HG03558 (cell line): ENCODE results near the gene FBXO24.

Experiments used
- ATAC-seq: cut with Tn5 transposase; IDR thresholded peaks from one replicate; pipeline ENCODE4 v1.9.1; 2021; ENCODE audit warnings: moderate number of reproducible peaks; ENCODE audit not compliant: unreplicated experiment; ENCODE audit errors: extremely low read depth

Gene FBXO24

GRCh38 chr7:100585511-100586265 is 440 bp upstream of the FBXO24 start, which contains the start of gene LRCH4:
Gene LRCH4, minus strand, starts transcription at chr7:100586129. Its CDS starts 29 bp downstream, at chr7:100586100.
- peak; percentile 9 for ATAC-seq

DNA sequence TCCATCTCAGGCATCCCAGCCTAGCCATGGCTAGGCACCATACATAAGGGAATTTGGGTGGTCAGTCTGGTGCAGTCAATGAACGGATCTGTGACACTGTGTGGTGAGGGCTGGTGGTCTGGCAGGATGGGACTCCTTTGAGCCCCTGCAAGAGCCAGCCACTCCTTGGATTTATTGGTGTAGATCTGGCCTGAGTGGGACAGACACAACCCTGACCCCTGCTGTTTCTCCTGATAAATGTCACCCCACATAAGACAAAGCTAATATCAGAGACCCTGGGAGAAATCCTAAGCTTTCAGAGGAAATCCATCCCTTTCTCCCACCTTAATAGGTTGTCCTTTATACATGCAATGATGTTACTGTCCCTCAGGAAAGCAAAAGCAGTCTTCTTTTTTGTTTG is 2.3 kb downstream of the FBXO24 start:
- ATAC-seq = no peak

- no peak for ATAC-seq
Measured at GRCh38 chr7:100589341-100589947, 3.3 kb downstream of the FBXO24 start.

GRCh38 chr7:100590077-100590737 is 4.1 kb downstream of the FBXO24 start:
- no peak for ATAC-seq

DNA sequence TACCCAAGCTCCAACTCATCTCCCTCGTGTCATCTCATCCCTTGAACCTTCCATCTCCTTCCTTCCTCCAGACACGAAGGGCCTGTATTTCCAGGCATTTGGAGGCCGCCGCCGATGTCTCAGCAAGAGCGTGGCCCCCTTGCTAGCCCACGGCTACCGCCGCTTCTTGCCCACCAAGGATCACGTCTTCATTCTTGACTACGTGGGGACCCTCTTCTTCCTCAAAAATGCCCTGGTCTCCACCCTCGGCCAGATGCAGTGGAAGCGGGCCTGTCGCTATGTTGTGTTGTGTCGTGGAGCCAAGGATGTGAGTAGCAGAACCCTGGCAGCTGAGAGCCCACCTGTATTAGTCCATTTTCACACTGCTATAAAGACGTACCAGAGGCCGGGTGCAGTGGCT is 5.5 kb downstream of the FBXO24 start:
- ATAC-seq = no peak

- no peak for ATAC-seq
Measured at GRCh38 chr7:100595188-100595587, 9.1 kb downstream of the FBXO24 start.

GRCh38 chr7:100598425-100598824 is 12.3 kb downstream of the FBXO24 start:
- ATAC-seq = no peak

- no peak for ATAC-seq
Measured at GRCh38 chr7:100599911-100600729, 14.0 kb downstream of the FBXO24 start.

GRCh38 chr7:100600730-100601038 is 14.6 kb downstream of the FBXO24 start:
- ATAC-seq = no peak

- ATAC-seq = no peak
Measured at GRCh38 chr7:100602889-100603725, 17.0 kb downstream of the FBXO24 start.

DNA sequence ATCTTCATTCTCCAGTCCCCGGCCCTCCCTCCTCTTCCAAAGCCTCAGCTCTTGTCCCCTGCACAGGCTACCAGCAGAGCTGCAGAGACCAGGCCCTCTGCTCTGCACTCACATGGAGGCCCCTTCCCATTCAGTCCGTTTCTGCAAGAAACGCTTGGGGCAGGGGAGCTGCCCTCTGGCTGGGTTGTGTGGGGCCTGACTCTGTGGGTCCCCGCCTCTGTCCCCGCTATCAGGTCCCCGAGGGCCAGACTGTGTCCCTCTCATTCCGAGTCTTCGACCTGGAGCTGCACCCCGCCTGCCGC is 17.5 kb downstream of the FBXO24 start:
- no peak for ATAC-seq

DNA sequence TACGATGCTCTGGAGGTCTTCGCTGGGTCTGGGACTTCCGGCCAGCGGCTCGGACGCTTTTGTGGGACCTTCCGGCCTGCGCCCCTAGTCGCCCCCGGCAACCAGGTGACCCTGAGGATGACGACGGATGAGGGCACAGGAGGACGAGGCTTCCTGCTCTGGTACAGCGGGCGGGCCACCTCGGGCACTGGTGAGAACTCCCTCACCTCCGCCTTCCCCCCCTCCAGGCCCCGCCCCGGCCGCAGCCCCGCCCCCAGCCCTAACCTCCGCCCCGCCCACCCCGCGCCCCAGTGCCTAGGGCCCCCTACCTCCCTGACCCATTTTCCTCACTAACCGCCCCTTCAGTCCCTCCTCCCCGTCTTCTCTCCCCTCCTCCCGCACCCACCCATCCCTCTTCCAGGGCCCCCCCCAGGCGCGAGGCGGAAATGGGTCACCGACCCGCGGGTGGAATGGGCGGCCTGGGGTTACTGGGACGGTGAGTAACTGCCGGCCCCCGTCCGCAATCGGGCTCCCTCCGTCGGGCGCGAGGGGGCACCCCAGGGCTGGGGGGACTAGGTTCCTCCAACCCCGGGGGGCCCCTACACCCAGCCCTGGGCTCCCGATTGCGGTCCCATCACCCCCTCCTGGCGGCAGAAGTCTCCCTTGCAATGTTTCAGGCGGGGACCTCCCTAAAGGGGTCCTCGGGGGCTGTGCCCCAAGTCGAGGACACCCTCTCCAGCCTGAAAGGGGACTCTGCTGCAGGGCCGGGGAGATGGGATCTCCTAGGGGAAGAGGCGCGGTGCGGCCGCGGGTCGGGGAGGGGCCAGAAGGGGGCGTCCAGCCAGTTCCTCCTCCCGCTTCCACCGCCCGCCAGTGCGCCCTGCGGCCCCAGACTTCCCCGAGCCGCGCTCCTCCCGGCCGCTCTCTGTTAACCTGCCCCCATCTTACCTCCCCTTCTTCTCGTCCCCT is 18.2 kb downstream of the FBXO24 start:
- ATAC-seq = no peak

DNA sequence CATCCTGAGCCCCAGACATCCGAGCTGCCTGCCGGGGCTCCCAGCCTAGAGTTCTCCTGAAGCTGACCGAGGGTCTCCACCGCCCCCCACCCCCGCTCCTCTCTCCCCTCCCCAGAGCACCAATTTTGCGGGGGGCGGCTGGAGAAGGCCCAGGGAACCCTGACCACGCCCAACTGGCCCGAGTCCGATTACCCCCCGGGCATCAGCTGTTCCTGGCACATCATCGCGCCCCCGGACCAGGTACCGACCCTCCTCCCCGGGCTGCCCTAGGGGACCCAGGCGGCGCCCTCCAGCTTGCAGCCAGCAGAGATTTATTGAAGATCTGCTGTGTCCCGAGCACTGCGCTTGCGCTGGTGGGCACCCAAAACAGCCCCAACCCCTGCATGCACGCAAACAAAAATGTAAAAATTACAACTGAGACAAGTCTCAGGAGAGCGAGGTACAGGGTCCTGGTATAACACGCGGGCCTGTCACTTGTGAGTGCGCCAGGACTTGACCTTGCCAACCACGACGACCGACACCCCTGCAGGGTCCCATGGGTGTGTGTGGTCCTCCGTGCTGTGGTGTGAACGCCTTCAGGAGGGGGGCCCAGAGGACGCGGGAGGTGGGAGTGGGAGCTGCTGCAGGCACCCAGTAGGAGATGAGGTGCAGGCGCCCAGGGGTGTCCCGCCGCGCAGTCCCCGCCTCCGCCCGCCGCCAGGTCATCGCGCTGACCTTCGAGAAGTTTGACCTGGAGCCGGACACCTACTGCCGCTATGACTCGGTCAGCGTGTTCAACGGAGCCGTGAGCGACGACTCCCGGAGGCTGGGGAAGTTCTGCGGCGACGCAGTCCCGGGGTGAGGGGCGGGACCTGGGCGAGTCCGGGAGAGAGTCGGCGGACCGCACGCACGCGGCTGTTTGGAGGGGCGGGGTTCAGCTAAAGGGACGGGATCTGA is 19.1 kb downstream of the FBXO24 start:
- no peak for ATAC-seq

DNA sequence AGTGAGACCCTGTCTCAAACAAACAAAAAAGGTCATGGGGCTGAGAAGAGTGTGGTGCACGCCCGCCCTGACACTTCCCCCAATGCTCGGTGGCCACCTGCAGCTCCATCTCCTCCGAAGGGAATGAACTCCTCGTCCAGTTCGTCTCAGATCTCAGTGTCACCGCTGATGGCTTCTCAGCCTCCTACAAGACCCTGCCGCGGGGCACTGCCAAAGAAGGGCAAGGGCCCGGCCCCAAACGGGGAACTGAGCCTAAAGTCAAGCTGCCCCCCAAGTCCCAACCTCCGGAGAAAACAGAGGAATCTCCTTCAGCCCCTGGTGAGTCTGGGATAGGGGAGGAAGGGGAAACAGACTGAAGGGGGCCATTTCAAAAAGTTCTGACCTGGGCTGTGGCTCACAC is 20.2 kb downstream of the FBXO24 start:
- ATAC-seq = no peak

DNA sequence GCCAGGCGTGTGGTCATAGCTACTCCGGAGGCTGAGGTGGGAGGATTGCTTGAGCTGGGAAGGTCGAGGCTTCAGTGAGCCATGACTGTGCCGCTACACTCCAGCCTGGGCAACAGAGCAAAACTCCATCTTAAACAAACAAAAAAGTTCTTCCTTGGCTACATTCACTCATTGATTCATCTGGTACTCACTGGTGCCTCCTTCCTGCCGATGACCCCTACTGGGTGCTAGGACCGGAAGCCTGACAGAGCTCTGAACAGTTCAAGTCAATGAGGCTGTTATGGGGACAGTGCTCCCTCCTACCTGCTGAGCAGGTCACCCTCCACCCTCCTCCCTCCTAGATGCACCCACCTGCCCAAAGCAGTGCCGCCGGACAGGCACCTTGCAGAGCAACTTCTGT is 21.0 kb downstream of the FBXO24 start:
- no peak for ATAC-seq

DNA sequence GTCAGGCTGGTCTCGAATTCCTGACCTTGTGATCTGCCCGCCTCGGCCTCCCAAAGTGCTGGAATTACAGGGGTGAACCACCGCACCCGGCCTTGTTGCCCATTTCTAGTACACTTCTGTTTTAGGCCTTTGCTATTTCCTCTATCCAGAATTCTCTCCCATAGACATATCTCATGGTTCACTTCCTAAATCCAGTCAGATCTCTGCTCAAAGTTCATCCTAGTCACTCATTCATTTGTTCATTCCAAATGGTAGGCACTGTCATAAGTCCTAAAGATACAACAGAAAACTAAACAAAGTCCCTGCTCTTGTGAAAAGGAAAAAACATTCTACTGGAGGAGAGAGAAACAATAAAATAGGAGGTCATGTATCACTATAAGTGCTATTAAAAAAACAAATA is 23.8 kb downstream of the FBXO24 start:
- no peak for ATAC-seq

- ATAC-seq = peak; percentile 84
Measured at GRCh38 chr7:100611983-100612729, 26.0 kb downstream of the FBXO24 start, which contains the start of gene MOSPD3. Gene MOSPD3, plus strand, starts transcription at chr7:100612540. Its CDS starts 252 bp downstream, at chr7:100612792.
